HepG2 (cell line): Measurements from ENCODE around the gene ADCY9. TPM values are rescaled to one million over a fixed set of nuclear protein-coding genes. Genes with fewer than 3 reads are reported as not detected.

Source experiments
- AHR ChIP-seq: IDR thresholded peaks from 2 replicates; pipeline ENCODE4 v1.6.1; 2018; ENCODE audit warnings: missing genetic modification reagents, missing compliant biosample characterization
- ARNT2 ChIP-seq: sonication (generic); formaldehyde crosslinking; IDR thresholded peaks from 2 replicates; pipeline ENCODE4 v1.8.0; 2022; ENCODE audit warnings: mild to moderate bottlenecking, low read depth, missing genetic modification reagents, moderate library complexity
- ATF7-NPFF ChIP-seq: sonication (generic); formaldehyde crosslinking; IDR thresholded peaks from 2 replicates; pipeline ENCODE4 v1.8.1; 2023; ENCODE audit warnings: mild to moderate bottlenecking, low read depth, missing genetic modification reagents, moderate library complexity
- EED ChIP-seq: sonication (generic); formaldehyde crosslinking; IDR thresholded peaks from 2 replicates; pipeline ENCODE4 v1.5.0; 2020; ENCODE audit warnings: mild to moderate bottlenecking, missing genetic modification reagents
- FOXP1 ChIP-seq, 2 experiments: fragments of 450-650 bp in 1 of 2; IDR thresholded peaks; 2 replicates each; pipeline ENCODE4 v1.6.1; 2017 to 2018; ENCODE audit warnings: antibody characterized with exemption in 1 of 2
- IRF1 ChIP-seq: sonication (generic); formaldehyde crosslinking; IDR thresholded peaks from 2 replicates; pipeline ENCODE4 v1.4.0; 2020; ENCODE audit warnings: low read depth, mild to moderate bottlenecking, missing genetic modification reagents
- KDM1A ChIP-seq: IDR thresholded peaks from 2 replicates; pipeline ENCODE4 v1.6.1; 2016; ENCODE audit warnings: missing compliant biosample characterization
- KIAA2018 ChIP-seq: sonication (generic); formaldehyde crosslinking; IDR thresholded peaks from 2 replicates; pipeline ENCODE4 v1.5.0; 2020; ENCODE audit warnings: mild to moderate bottlenecking, missing genetic modification reagents, borderline replicate concordance
- MTA3 ChIP-seq: sonication (generic); formaldehyde crosslinking; IDR thresholded peaks from 2 replicates; pipeline ENCODE4 v1.4.0; 2020; ENCODE audit warnings: missing genetic modification reagents
- MTF2 ChIP-seq: sonication (generic); formaldehyde crosslinking; IDR thresholded peaks from 2 replicates; pipeline ENCODE4 v1.5.0; 2020; ENCODE audit warnings: missing genetic modification reagents, borderline replicate concordance
- PBX2 ChIP-seq: IDR thresholded peaks from 2 replicates; pipeline ENCODE4 v1.6.1; 2016; ENCODE audit warnings: control low read depth
- ZNF280B ChIP-seq: sonication (generic); formaldehyde crosslinking; IDR thresholded peaks from 2 replicates; pipeline ENCODE4 v1.5.0; 2020; ENCODE audit warnings: missing genetic modification reagents, mild to moderate bottlenecking, borderline replicate concordance
- ZNF326 ChIP-seq: sonication (generic); formaldehyde crosslinking; IDR thresholded peaks from 2 replicates; pipeline ENCODE4 v1.4.0; 2020; ENCODE audit warnings: missing genetic modification reagents, borderline replicate concordance
- ZNF615 ChIP-seq: sonication (generic); formaldehyde crosslinking; IDR thresholded peaks from 2 replicates; pipeline ENCODE4 v1.5.0; 2020; ENCODE audit warnings: mild to moderate bottlenecking, missing genetic modification reagents, borderline replicate concordance
- ZNF660 ChIP-seq: sonication (generic); formaldehyde crosslinking; IDR thresholded peaks from 2 replicates; pipeline ENCODE4 v1.5.1; 2020; ENCODE audit warnings: mild to moderate bottlenecking, low read depth, missing genetic modification reagents, borderline replicate concordance
- ZNF720 ChIP-seq: sonication (generic); formaldehyde crosslinking; IDR thresholded peaks from 2 replicates; pipeline ENCODE4 v1.4.0; 2020; ENCODE audit warnings: missing genetic modification reagents
- ZNF879 ChIP-seq: sonication (generic); formaldehyde crosslinking; IDR thresholded peaks from 2 replicates; pipeline ENCODE4 v1.8.1; 2023; ENCODE audit warnings: missing genetic modification reagents
- polyA plus RNA-seq, 8 experiments: library from polyadenylated mRNA; depleted of rRNA in 3 of 8; stranded (reverse) in 7 of 8; unstranded in 1 of 8; fragments of >200 nt; fragmentation: Illumina TruSeq in 4 of 8; extraction: Trizol in 4 of 8; gene quantifications; 2 replicates each; pipeline versions ENCODE4 v1.2.1 to v1.2.3, GENCODE V29; 2011 to 2016; ENCODE audit warnings: low read depth in 4 of 8, missing spikeins in 1 of 8, mixed read lengths in 1 of 8; ENCODE audit not compliant: insufficient read depth in 1 of 8
- total RNA-seq, 5 experiments: library from RNA; depleted of rRNA; stranded (reverse); fragments of >200 nt; fragmentation: Illumina TruSeq; extraction: Trizol; gene quantifications; 2 replicates each; pipeline ENCODE4 v1.2.3, GENCODE V29; 2016; ENCODE audit warnings: low read depth in 1 of 5

The ADCY9 gene
- total and polyA plus RNA-seq, 2 of the 13 experiments (the other 11 are each of a cell fraction or from before 2014, with no cell fraction given) = 11.2 to 13.9 TPM

DNA sequence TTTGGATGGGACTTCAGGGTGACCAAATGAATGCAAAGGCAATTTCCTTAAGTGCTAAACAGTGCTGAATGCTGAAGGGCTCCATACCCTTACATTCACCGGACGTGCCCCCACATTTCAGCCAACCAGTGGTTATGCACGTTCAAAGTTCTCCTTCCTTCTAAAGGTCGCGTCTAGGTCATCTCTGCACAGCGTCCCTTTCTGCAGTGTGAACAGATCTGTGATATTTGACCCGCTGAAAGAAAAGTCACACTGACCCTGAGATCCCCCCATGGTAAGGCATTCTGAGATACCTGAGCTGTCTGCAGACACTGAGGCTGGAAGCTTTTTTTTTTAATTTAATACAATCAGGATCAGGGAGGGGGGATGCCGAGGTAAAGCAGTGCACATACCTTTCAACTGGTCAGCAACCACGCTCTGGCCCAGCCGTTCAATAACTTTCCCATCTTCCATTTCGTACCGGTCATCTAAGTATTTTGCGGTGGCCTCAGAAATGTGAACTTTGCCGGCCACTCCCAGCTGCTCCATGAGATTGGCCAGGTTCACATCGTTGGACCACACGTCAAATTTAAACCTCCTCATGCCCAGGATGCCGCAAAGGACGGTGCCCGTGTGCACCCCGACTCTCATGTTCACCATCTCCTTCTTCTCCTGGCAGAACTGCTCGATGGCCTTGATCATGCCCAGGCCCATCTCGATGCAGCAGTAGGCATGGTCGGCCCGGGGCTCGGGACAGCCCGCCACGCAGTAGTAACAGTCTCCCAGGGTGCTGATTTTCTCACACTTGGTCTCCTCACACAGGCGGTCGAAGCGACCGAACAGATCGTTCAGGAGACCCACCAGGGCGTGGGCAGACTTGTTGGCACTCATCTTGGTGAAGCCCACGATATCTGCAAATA lies 2.6 kb downstream of the ADCY9 start (continued):
- no peak for TF ChIP-seq AHR (CRISPR knock-in tag)
- no peak for TF ChIP-seq ZNF660
- TF ChIP-seq ATF7-NPFF (CRISPR knock-in tag) = no peak
- no peak for TF ChIP-seq EED (CRISPR knock-in tag)
- TF ChIP-seq MTA3 (CRISPR knock-in tag) = no peak
- no peak for TF ChIP-seq ZNF615 (CRISPR knock-in tag)
- TF ChIP-seq KIAA2018 (CRISPR knock-in tag) = no peak
- no peak for TF ChIP-seq ZNF720 (CRISPR knock-in tag)
- TF ChIP-seq MTF2 (CRISPR knock-in tag) = no peak
- TF ChIP-seq IRF1 = no peak
- TF ChIP-seq FOXP1 (IDR thresholded peaks at IDR 0.05) = no peak
- 0 out of 2 replicates have a peak, but pooled peaks have one; percentile 5 for TF ChIP-seq FOXP1 (CRISPR knock-in tag; IDR thresholded peaks at IDR 0.05)
- no peak for TF ChIP-seq ZNF879 (CRISPR knock-in tag)
- no peak for TF ChIP-seq PBX2 (CRISPR knock-in tag)
- no peak for TF ChIP-seq ZNF326 (CRISPR knock-in tag)
- TF ChIP-seq KDM1A = no peak
- TF ChIP-seq ZNF280B (CRISPR knock-in tag) = no peak
- no peak for TF ChIP-seq ARNT2 (CRISPR knock-in tag)
